Coronary artery (tissue), 2 donors: ENCODE data around the gene TEKT2.
A peak's percentile ranks its signal among the peaks of the same experiment; 100 is the strongest.

Experiments
- DNase-seq: peaks from one replicate; pipeline ENCODE4 v3.0.0-alpha.2; 2017; ENCODE audit warnings: low spot score
- H3K27ac ChIP-seq, 2 donors: fragments of 200-600 bp; sonication (generic); one replicate each; pipeline ENCODE4 v1.5.1; 2016 to 2019
- H3K4me3 ChIP-seq: fragments of 200-600 bp; sonication (generic); 2 replicates; pipeline ENCODE4 v1.5.1; 2016; ENCODE audit warnings: mild to moderate bottlenecking, moderate library complexity
- TF ChIP-seq, protein P1 (sequence below): fragments of 200-600 bp; sonication (generic); IDR thresholded peaks from one replicate; pipeline ENCODE4 v1.5.1; 2019; ENCODE audit warnings: antibody characterized with exemption

TEKT2 gene

DNA sequence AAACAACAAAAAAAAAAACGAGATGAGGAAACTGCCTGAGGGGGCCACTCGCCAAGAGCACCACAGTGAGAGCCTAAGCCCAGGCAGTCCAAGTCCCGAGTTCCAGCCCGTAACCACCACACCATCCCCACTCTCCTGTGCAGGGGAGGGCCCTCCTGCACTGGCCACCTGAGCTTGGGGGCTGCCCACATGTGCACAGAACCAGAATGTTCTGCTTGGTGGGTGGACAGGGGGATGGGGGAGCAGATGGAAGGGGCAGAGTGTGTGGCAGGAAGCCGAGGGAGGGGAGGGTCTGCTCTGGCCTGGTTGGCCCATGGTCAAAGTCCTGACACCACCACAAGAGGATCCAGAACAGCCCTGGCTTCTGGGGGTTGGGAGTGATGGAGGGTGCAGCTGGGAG, 22.4 kb downstream of the TEKT2 start:
- Histone ChIP-seq H3K27ac (no peak overlapping the region), H3K4me3 (no peak overlapping the region)
- TF ChIP-seq, protein P1, sequence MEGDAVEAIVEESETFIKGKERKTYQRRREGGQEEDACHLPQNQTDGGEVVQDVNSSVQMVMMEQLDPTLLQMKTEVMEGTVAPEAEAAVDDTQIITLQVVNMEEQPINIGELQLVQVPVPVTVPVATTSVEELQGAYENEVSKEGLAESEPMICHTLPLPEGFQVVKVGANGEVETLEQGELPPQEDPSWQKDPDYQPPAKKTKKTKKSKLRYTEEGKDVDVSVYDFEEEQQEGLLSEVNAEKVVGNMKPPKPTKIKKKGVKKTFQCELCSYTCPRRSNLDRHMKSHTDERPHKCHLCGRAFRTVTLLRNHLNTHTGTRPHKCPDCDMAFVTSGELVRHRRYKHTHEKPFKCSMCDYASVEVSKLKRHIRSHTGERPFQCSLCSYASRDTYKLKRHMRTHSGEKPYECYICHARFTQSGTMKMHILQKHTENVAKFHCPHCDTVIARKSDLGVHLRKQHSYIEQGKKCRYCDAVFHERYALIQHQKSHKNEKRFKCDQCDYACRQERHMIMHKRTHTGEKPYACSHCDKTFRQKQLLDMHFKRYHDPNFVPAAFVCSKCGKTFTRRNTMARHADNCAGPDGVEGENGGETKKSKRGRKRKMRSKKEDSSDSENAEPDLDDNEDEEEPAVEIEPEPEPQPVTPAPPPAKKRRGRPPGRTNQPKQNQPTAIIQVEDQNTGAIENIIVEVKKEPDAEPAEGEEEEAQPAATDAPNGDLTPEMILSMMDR: no peak
- DNase-seq: no peak

- no peak overlapping the region for H3K27ac ChIP-seq
- H3K4me3 ChIP-seq: no peak overlapping the region
- DNase-seq: no peak
- TF ChIP-seq, protein P1: no peak
Observed at GRCh38 chr1:36107394-36107793, 23.5 kb downstream of the TEKT2 start.

- Histone ChIP-seq H3K4me3 (no peak overlapping the region), H3K27ac (no peak overlapping the region)
- TF ChIP-seq, protein P1: no peak
- no peak for DNase-seq
Observed at GRCh38 chr1:36108314-36108713, 24.4 kb downstream of the TEKT2 start.

DNA sequence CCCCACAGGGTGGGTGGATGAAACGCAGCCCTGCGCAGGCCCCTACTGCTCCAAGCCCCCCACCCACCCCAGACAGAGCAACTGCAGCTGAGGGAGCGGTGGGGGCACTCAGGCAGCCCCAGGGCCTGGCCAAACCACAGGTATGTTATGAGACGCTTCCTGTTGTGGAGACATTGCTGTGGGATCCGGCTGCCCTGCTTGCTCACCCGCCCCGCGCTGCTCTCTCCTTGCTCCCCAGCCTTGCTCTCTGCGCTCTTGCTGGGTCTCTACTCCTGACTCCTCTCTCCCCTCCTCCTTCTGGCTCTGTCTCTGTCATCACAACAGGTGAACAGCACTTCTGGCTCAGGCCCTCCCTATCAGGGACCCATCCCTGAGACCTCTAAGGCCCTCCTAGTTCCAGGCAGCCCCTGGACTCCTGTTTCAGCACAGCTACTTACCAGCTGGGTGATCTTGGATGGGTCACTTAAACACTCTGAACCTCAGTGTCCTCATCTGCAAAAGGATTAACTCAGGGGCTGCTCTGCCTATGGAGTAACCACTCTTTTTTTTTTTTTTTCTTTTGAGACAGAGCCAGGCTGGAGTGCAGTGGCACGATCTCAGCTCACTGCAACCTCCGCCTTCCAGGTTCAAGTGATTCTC, 25.3 kb downstream of the TEKT2 start:
- no peak for DNase-seq
- peak overlapping the region in 1 of 2 donors; percentile 40 for H3K27ac ChIP-seq
- no peak overlapping the region for H3K4me3 ChIP-seq
- TF ChIP-seq, protein P1: no peak

DNA sequence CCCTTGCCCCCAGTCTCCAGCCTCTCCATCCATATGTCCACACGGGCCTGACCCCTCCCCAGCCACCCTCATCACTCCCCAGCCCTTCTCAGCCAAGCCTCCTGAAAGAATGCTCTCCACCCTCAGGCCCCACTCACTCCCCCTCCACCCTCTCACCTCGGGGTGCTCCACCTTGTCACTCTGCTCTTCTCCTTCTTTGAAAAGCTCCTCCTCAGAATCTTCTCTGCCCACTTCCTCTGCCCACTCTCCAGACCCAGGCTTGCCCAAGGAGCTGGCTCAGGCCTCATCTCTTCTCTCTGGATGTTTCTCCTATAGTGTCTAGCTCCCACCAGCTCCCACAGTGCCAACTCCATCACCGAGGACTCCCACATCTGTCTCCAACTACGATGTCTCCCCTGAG, 27.3 kb downstream of the TEKT2 start:
- DNase-seq: no peak
- H3K27ac ChIP-seq: no peak overlapping the region
- TF ChIP-seq, protein P1: no peak
- no peak overlapping the region for H3K4me3 ChIP-seq

DNA sequence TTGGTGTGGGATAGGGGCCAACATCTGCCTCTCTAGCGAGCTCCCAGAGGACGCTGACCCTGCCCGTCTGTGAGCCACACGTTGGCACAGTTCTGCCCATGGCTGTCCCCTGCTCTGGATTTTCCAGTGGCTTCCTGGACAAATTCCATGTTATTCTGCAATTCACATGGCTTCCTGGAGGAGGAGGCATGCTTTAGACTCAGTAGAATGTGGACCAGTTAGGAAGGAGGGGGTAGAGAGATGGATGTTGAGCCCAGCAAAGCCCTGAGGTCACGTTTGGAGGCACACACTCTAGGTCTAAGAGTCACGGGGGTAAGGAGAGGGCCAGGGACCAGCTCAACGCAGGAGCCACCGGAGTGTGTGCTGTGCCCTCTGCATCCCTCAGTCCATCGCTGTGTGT, 28.9 kb downstream of the TEKT2 start:
- DNase-seq: no peak
- Histone ChIP-seq H3K4me3 (no peak overlapping the region), H3K27ac (no peak overlapping the region)
- TF ChIP-seq, protein P1: no peak

DNA sequence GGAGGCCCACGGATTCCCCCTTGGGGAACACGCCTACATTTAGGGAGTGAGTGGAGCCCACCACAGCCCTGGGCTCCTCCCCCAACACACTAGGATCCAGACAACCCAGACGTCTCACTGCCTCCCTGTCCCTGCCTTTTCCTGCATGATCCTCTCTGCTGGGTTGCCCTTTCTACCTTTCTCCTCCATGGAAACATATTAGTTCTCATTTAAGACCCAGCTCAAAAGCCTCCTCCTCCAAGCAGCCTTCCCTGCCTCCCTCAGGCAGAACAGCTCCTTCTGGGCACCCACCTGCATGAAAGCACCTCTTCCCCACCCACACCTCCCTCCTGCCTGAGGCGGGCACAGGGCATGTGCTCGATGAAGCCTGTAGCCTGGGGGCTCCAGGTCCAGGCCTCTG, 30.5 kb downstream of the TEKT2 start:
- Histone ChIP-seq H3K27ac (peak overlapping the region; percentile 88 to 92), H3K4me3 (no peak overlapping the region)
- TF ChIP-seq, protein P1: no peak
- no peak for DNase-seq
